ENCODE data around the gene VWC2. TPM values are rescaled to one million over a fixed set of nuclear protein-coding genes. Genes with fewer than 3 reads are reported as not detected.

The VWC2 gene
- total and polyA plus RNA-seq, 2 of the 8 experiments (the other 6 are each of a cell fraction or from before 2014, with no cell fraction given): 0.24 to 0.30 TPM

DNA sequence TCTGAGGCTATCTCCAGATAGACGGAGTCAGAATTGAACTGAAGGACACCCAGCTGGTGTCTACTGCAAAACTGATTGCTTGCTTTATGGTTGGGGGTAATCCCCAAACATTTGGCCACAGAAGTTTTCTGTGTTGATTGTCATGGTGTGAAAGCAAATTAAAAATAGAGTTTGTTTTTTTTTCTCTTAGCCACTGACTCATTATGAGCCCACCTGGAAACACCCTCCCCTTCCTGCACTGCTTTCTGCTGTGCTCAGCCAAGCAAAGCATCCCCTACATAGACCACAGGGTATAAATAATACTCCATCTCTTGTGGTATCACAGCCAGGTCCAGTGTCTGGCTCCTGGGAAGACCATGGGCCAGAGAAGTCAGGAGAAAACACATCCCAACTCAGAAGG, 6.5 kb upstream of the VWC2 start:
- Histone ChIP-seq H2AFZ (ENCODE audit: low read length) (no peak overlapping the region), H3K27me3 (replicated peaks in 1 of 4; ENCODE audit: control insufficient read depth in 3 of 4, extremely low read depth in 1 of 4, insufficient read depth in 3 of 4, low read length in 3 of 4) (peaks cover 3 to 14% (median 11%) of the 10 kb centered on the region in 4 experiments), H2BK5ac (ENCODE audit: low read depth, low read length) (no peak overlapping the region), H3K23me2 (ENCODE audit: low read depth, low read length) (no peaks in the 10 kb centered on the region), H4K5ac (ENCODE audit: insufficient read length, low read depth, low read length) (no peak overlapping the region), H2BK12ac (ENCODE audit: low read depth, low read length) (no peak overlapping the region), H3K27ac (ENCODE audit: low read depth, low read length) (no peak overlapping the region), H3K4ac (replicated peaks; ENCODE audit: insufficient read length, low read depth, low read length) (no peak overlapping the region), H2BK15ac (ENCODE audit: low read length) (no peak overlapping the region), H3K4me1 (replicated peaks in 1 of 4; ENCODE audit: control insufficient read depth in 3 of 4, insufficient read depth in 4 of 4, low read length in 3 of 4) (0 out of 7 replicates have a peak, but pooled peaks cover 0 to 5% (median 0%) of the 10 kb centered on the region in 4 experiments), H4K91ac (replicated peaks; ENCODE audit: insufficient read length, low read length) (no peak overlapping the region), H3K4me2 (ENCODE audit: insufficient read depth in 1 of 2, low read depth in 2 of 2, low read length in 2 of 2) (no peak overlapping the region), H4K8ac (ENCODE audit: extremely low read depth, insufficient read depth, low read length) (no peak overlapping the region), H3K36me3 (ENCODE audit: control insufficient read depth in 2 of 4, insufficient read depth in 4 of 4, low read length in 3 of 4) (no peaks in the 10 kb centered on the region), H3K9me3 (ENCODE audit: insufficient read depth in 2 of 2, low read depth in 1 of 2, low read length in 1 of 2) (no peaks in the 10 kb centered on the region), H2BK120ac (replicated peaks; ENCODE audit: low read depth, low read length) (no peak overlapping the region), H3K79me1 (ENCODE audit: low read depth, low read length) (no peaks in the 10 kb centered on the region), H3K4me3 (ENCODE audit: extremely low read depth in 1 of 4, insufficient read depth in 2 of 4, low read depth in 3 of 4, low read length in 4 of 4) (no peak overlapping the region), H3K23ac (ENCODE audit: insufficient read length) (no peak overlapping the region), H4K20me1 (replicated peaks in 1 of 2; ENCODE audit: control insufficient read depth in 1 of 2, insufficient read depth in 2 of 2, low read length in 2 of 2) (no peaks in the 10 kb centered on the region), H2AK5ac (ENCODE audit: low read depth, low read length) (no peak overlapping the region), H2BK20ac (ENCODE audit: low read length) (no peak overlapping the region), H3K56ac (replicated peaks; ENCODE audit: insufficient read length, low read depth, low read length) (no peak overlapping the region), H3K9ac (replicated peaks in 1 of 4; ENCODE audit: extremely low read depth in 1 of 4, low read depth in 3 of 4, low read length in 3 of 4) (no peak overlapping the region), H3K18ac (ENCODE audit: extremely low read depth, low read length) (no peak overlapping the region), H3K79me2 (ENCODE audit: control insufficient read depth in 1 of 2, insufficient read depth in 2 of 2, low read length in 2 of 2) (no peaks in the 10 kb centered on the region), H3K14ac (ENCODE audit: insufficient read length) (no peak overlapping the region)
- 85% methylated on average over 1 of the region's 1 CpG; no CpG with 5 or more reads in 1 of the 2 experiments for WGBS, 2 experiments (ENCODE audit: extremely low coverage in 1 of 2, insufficient coverage in 1 of 2, insufficient read length in 1 of 2, insufficient replicate concordance in 2 of 2, low coverage in 1 of 2, low lambda C conversion rate in 2 of 2, missing lambda C conversion rate in 1 of 2)
- DNase-seq (ENCODE audit: low read depth in 1 of 2, low spot score in 2 of 2): no peak
- ChIA-PET CTCF (ENCODE audit: partially characterized antibody) (interaction anchor here (1.6 kb wide), 1 partner anchor 10 kb away, joined by 6 read pairs; no protein-coding TSS in a partner anchor), POLR2A (ENCODE audit: partially characterized antibody) (no interaction called here)
- FAIRE-seq: no peak
- TF ChIP-seq YY1 (IDR thresholded peaks at IDR 0.05; ENCODE audit: low read depth, low read length) (no peak), CBX8 (IDR thresholded peaks at IDR 0.05; ENCODE audit: borderline replicate concordance, low read depth, low read length) (no peak), SP2 (IDR thresholded peaks at IDR 0.05; ENCODE audit: low read length) (no peak), PHF8 (conservative IDR thresholded peaks at IDR 0.05; ENCODE audit: low read depth, low read length) (no peak), SIX5 (IDR thresholded peaks at IDR 0.05; ENCODE audit: low read depth, low read length) (no peak), CTBP2 (IDR thresholded peaks at IDR 0.05; ENCODE audit: borderline replicate concordance, insufficient read depth, insufficient read length, low read length) (no peak), TAF7 (optimal IDR thresholded peaks at IDR 0.05; ENCODE audit: borderline replicate concordance, low read depth, low read length) (no peak), TBP (IDR thresholded peaks at IDR 0.05; ENCODE audit: low read depth, low read length) (no peak), TEAD4 (IDR thresholded peaks at IDR 0.05; ENCODE audit: low read depth, low read length) (no peak), CEBPB (IDR thresholded peaks at IDR 0.05; ENCODE audit: low read depth, low read length) (no peak), ASH2L (IDR thresholded peaks at IDR 0.05; ENCODE audit: low read length) (no peak), RAD21 (IDR thresholded peaks at IDR 0.05 in 1 of 2, conservative IDR thresholded peaks at IDR 0.05 in 1 of 2; ENCODE audit: low read depth in 2 of 2, low read length in 2 of 2) (no peak), TAF1 (IDR thresholded peaks at IDR 0.05; ENCODE audit: low read depth, low read length) (no peak), EGR1 (IDR thresholded peaks at IDR 0.05; ENCODE audit: borderline replicate concordance, low read depth, low read length) (no peak)
- TF ChIP-seq, protein P1, sequence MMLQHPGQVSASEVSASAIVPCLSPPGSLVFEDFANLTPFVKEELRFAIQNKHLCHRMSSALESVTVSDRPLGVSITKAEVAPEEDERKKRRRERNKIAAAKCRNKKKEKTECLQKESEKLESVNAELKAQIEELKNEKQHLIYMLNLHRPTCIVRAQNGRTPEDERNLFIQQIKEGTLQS (IDR thresholded peaks at IDR 0.05; ENCODE audit: insufficient read depth, low read depth, low read length): no peak

Measured in H1 (cell line).